Activated CD8-positive, alpha-beta memory T cell treated with anti-CD3 and anti-CD28 coated beads for 48 hours (primary cell): Measurements from ENCODE around the gene BRPF1.
"Not testable (repeated sequence)": the region's sequence is repeated elsewhere in the genome, so short reads cannot be mapped to it uniquely, and the experiment has no call there.

Experiments used
- DNase-seq, 3 experiments: peaks; one replicate each; pipeline ENCODE4 v3.0.0-alpha.2; 2020; ENCODE audit warnings: low read depth in 2 of 3, low spot score in 2 of 3

The BRPF1 gene

DNA sequence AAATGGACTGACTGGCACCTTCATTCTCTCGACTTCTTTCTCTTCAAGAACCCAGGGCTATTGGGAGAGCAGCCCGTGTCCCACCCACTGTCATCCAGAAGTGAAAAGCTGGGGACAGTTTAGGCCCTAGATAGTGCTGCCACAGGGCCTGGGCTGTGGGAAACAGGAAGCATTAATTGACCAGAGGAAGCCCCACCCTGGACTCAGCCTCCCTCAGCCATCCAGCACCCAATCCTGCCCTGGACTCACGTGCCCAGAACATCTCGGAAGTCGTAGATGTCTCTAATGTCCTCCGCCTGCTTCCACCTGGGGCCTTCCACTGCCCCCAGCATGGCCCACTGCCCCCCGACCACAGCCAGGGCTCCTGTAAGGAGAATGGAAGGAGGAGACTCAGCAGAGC is 35.9 kb downstream of the BRPF1 start:
- DNase-seq: no peak

DNA sequence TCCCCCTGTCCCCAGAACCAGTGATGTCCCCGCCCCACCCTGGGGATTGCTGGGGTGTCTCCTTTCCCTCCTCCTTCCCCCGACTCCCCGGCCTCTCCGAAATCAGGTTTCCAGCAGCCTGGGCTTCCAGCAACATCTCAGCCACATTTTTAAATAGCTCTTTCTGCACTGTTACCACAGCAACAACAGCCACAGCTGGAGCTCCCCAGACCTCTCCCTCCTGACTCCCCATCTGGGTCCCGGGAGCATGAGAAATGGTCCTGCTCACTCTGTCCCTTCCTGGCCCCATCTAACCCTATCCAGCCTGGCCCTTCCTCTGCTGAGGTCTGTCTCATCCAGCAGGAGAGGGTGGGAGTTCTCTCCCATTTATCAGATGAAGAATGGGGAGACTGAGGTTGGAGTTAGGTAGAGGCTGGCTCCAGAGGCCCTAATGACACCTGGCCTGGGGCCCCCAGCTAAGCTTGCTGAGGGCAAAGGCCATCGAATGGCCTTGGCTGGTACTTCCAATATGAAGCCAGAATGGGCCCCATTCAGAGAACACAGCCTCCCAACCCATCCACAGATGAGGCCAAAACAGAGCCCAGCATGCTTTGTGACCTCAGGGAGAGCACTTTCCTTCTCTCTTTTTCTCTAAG is 36.7 kb downstream of the BRPF1 start:
- DNase-seq: no peak

GRCh38 chr3:9769012-9769411 is 37.5 kb downstream of the BRPF1 start:
- DNase-seq: no peak

DNA sequence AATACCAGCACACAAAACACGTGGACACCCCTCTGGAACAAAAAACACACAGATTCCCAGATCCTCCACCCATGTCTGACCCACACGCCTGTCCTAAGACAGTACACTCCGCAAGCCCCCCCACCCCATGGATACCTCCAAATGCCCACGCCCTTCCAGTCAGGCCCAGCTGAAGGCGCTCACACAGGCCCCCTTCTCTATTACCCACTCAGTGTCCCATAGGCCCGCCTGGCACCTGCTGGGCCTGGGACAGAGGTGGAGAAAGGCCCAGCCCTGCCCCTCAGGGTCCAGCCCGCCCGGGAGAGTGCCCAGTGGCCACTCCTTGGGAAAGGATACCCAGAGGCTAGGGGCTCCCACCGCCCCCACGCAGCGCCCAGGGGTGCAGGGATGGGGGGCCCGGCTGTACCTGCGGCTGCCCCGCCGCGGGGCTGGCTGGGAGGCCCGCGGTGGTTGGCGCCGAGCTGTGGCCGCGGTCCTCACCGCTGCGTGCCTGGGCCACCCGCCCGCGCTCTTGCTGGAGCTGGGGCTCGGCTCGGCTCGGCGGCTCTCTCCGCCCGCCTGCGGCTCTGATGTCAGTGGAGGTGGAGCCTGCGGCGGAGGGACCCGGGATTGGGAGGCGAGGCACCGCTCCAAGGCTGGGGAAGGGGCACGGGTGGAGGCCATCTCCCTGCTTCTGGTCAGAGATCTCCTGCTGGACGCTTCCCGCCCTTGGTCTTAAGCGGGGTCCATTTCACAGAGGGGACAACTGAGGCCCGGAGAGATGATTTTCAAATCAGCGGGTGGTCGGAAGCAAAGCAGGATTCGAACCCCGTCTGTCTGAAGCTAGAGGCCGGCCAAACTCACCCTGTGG is 38.1 kb downstream of the BRPF1 start, which contains the start of gene CAMK1:
Gene CAMK1, minus strand, starts transcription at position 522 of the 850 bp plus-strand sequence. CDS start 2,198 bp downstream, outside the sequence.
- DNase-seq: no peak

DNA sequence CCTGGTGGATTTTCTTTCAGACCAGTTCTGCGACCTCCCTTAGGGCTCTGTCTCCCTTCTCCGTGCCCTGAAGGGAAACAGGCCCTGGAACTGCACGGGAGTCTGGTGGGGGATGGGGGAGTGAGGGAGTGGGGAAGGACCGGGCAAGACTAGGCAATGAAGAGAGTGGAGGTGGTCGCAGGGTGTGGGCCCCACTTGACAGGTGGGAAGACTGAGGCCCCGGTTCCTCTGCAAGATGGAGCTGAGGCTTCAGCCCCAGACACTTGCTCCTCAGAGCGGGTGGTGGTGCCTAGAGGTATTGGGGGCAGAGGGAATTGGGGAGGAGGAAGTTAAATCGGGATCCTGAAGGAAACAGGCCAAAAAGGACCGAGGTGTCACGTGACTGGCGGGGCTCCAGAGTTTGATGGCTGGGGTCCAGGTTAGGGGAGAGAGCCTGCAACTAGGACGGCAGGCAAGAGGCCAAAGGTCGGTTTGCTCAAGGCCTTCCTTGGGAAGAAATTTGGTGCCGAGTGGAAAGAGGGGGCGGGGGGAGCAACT is 38.8 kb downstream of the BRPF1 start:
- no peak for DNase-seq

GRCh38 chr3:9771007-9771406 is 39.5 kb downstream of the BRPF1 start:
- not testable (repeated sequence) for DNase-seq

GRCh38 chr3:9776896-9777693 is 45.6 kb downstream of the BRPF1 start:
- DNase-seq: no peak

- peak in 1 of 3 experiments; percentile 16 for DNase-seq
Observed at GRCh38 chr3:9777694-9778021, 46.1 kb downstream of the BRPF1 start.

GRCh38 chr3:9778143-9779074 is 46.9 kb downstream of the BRPF1 start:
- no peak for DNase-seq

GRCh38 chr3:9779075-9779593 is 47.6 kb downstream of the BRPF1 start:
- no peak for DNase-seq

- peak in 1 of 3 experiments; percentile 51 for DNase-seq
Observed at GRCh38 chr3:9779721-9780457, 48.4 kb downstream of the BRPF1 start.

- DNase-seq: no peak
Observed at GRCh38 chr3:9780458-9780812, 48.9 kb downstream of the BRPF1 start.

DNA sequence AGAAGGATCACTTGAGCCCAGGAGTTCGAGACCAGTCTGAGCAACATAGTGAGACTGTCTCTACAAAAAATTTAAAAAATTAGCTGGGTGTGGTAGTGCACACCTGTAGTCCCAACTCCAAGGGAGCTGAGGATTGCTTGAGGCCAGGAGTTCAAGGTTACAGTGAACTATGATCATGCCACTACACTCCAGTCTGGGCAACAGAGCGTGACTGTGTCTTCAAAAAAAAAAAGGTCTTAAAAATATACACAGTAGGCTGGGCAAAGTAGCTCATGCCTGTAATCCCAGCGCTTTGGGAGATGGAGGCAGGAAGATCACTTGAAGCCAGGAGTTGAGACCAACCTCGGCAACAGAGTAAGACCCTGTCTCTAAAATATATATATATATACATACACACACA is 49.4 kb downstream of the BRPF1 start:
- no peak for DNase-seq

DNA sequence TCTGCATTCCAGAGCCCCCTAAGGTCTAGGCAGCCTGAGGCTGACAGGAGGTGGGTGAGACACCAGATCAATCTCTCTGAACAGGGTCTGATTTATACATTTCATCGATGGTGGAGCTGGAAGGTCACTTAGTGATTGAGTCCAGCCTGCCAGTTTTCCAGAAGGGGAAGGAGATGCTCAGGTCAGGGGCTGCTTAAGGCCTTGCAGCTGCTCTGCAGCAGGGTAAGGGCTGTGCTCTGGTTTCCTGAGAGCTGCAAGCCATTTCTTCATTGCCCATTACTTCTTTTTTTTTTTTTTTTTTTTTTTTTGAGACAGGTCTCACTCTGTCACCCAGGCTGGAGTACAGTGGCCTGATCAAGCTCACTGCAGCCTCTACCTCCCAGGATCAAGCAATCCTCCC is 50.0 kb downstream of the BRPF1 start:
- DNase-seq: no peak

- DNase-seq: no peak
Observed at GRCh38 chr3:9781978-9782603, 50.6 kb downstream of the BRPF1 start.

- no peak for DNase-seq
Observed at GRCh38 chr3:9782770-9783169, 51.2 kb downstream of the BRPF1 start.

DNA sequence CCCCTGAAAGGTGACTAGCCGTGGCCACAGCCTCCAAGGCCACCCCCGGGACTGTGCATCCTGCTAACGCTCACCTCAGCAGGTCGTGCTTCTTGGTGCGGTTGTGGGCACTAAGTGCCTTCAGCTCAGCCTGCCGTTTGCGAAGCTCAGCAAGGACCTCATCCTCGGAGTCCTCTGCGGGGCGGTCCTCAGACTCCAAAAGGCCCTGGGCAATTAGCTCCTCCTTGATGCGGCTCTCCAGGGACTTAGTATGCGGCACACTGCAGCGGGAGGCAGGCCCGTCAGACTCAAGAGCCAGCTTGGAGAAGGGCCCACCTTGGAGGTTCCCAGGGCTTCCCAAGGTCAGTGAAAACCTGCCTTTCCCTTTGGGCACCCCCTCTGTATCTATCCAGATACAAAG is 52.4 kb downstream of the BRPF1 start:
- DNase-seq: no peak

DNA sequence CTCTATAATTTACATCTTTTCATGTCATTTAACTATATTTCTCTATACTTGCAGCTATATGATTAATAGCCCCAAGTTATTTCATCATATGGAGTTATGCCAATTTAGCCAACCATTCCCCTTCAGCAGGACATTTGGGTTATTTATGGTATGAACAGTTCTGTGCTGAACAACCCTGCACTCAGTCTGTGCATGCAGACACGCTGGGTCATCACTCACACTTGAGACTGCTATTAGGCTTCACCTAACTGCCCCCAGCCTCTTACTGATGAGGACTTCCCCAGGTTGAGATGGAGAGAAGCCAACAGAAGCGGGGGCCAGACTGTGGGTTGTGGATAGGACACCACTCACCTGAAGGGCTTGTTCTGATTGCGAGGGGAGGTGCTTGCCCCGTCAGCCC is 53.4 kb downstream of the BRPF1 start:
- DNase-seq: no peak

GRCh38 chr3:9785602-9786001 is 54.1 kb downstream of the BRPF1 start:
- DNase-seq: no peak
